Ovary (tissue), 9 donors: ENCODE data around the gene SFMBT2. TPM values are rescaled to one million over a fixed set of nuclear protein-coding genes. Genes with fewer than 3 reads are reported as not detected.
"Not testable (repeated sequence)": the region's sequence is repeated elsewhere in the genome, so short reads cannot be mapped to it uniquely, and the experiment has no call there.

Experiments
- DNase-seq, 5 donors: peaks; one replicate each; pipeline ENCODE4 v3.0.0-alpha.2; 2019 to 2020
- H3K27ac ChIP-seq, 2 donors: fragments of 200-600 bp; one replicate each; pipeline versions ENCODE4 v1.5.1 to v1.8.0; 2019 to 2022
- H3K27me3 ChIP-seq: fragments of 200-600 bp; one replicate; pipeline ENCODE4 v1.8.0; 2022
- H3K36me3 ChIP-seq: fragments of 200-600 bp; sonication (generic); one replicate; pipeline ENCODE4 v1.5.1; 2019
- H3K4me1 ChIP-seq: one replicate; pipeline ENCODE4 v1.8.1; 2013; ENCODE audit warnings: mild to moderate bottlenecking, moderate library complexity; ENCODE audit not compliant: insufficient read depth
- H3K4me3 ChIP-seq: fragments of 200-600 bp; sonication (generic); one replicate; pipeline ENCODE4 v1.5.1; 2017
- H3K9me3 ChIP-seq, 2 donors: fragments of 200-600 bp in 1 of 2; sonication (generic) in 1 of 2; one replicate each; pipeline versions ENCODE4 v1.5.1 to v1.8.1; 2013 to 2019; ENCODE audit warnings: mild to moderate bottlenecking in 1 of 2, moderate library complexity in 1 of 2
- CTCF ChIP-seq, 3 donors: fragments of 450-650 bp in 2 of 3; fragments of 200-600 bp in 1 of 3; IDR thresholded peaks; one replicate each; pipeline versions ENCODE4 v1.5.1 to v1.8.0; 2016 to 2022; ENCODE audit warnings: antibody characterized with exemption in 3 of 3, mild to moderate bottlenecking in 1 of 3
- EP300 ChIP-seq: sonication (generic); formaldehyde crosslinking; IDR thresholded peaks from one replicate; pipeline ENCODE4 v1.6.1; 2017; ENCODE audit warnings: antibody characterized with exemption
- POLR2A ChIP-seq: fragments of 450-650 bp; IDR thresholded peaks from one replicate; pipeline ENCODE4 v1.6.1; 2017; ENCODE audit warnings: antibody characterized with exemption, mild to moderate bottlenecking, moderate library complexity
- WGBS, 3 donors: extraction: QIAGEN DNeasy Blood & Tissue Kit in 1 of 3; methylation state at CpG; one replicate each; pipeline versions ENCODE4 v1.1.5 to v1.1.7; 2013 to 2017; 5-methylcytosine and 5-hydroxymethylcytosine counted together
- intact Hi-C, 4 donors: fragments of 100-400 bp; cut with DNase I; formaldehyde crosslinking; loops; one replicate each; pipeline versions ENCODE4 v1.11.0 to v1.15.1; 2022 to 2023
- polyA plus RNA-seq, 2 donors: library from polyadenylated mRNA; stranded (reverse); fragments of 200-250 nt in 1 of 2; fragments of 350-450 nt in 1 of 2; fragmentation: Illumina TruSeq in 1 of 2; extraction: RNeasy Lipid Tissue Mini Kit (QIAGEN cat#74804) in 1 of 2; gene quantifications; one replicate each; pipeline ENCODE4 v1.2.3, GENCODE V29; 2013 to 2014
- total RNA-seq, 7 donors: library from RNA; depleted of rRNA in 2 of 7; stranded (reverse); fragments of >200 nt in 2 of 7; fragmentation: NEBNext Ultra II Directional in 3 of 7; extraction: Animal tissue kit (Norgen Biotek cat#: 25700) in 3 of 7; gene quantifications; one replicate each; pipeline versions ENCODE4 v1.1.0 to v1.2.4, GENCODE V29; 2016 to 2023
- donor health status: DM: no; HTN: no; CAD: no; lungs with moderate emphysema.
- donor health status: DM: no; HTN: no; CAD: no.
- donor health status: Bipolar disorder and iron deficiency.
- donor health status: DM: yes; HTN: yes; CAD: no.
- donor health status: DM: no; HTN: no; CAD: no.
- donor health status: DM: yes; HTN: yes; CAD: no.

SFMBT2 gene
- total and polyA plus RNA-seq, 9 donors: 5.0 to 28.1 (median 17.8) TPM

GRCh38 chr10:7218968-7219367 is 191.9 kb downstream of the SFMBT2 start:
- 78 to 85% (median 80%) methylated on average over 3 of the region's 3 CpGs for WGBS, 3 donors
- no peak for DNase-seq
- peaks cover 0 to 3% of the 10 kb centered on the region in 2 donors for H3K9me3 ChIP-seq
- H3K27me3 ChIP-seq: no peaks in the 10 kb centered on the region
- no peaks in the 10 kb centered on the region for H3K36me3 ChIP-seq
- intact Hi-C loops: no loop called here
- no peaks in the 10 kb centered on the region for H3K4me1 ChIP-seq
- no peak overlapping the region for H3K4me3 ChIP-seq
- no peak overlapping the region for H3K27ac ChIP-seq
- no peak for TF ChIP-seq EP300
- no peak for TF ChIP-seq POLR2A
- no peak for TF ChIP-seq CTCF (IDR thresholded peaks at IDR 0.05)

GRCh38 chr10:7212696-7213095 is 198.1 kb downstream of the SFMBT2 start:
- H3K36me3 ChIP-seq, H3K27me3 ChIP-seq, H3K4me3 ChIP-seq, intact Hi-C loops, H3K27ac ChIP-seq, DNase-seq, H3K4me1 ChIP-seq, H3K9me3 ChIP-seq: not testable (repeated sequence)
- WGBS, 3 donors: 82 to 99% (median 95%) methylated on average over 3 of the region's 3 CpGs

GRCh38 chr10:7211857-7212577 is 198.8 kb downstream of the SFMBT2 start:
- DNase-seq: no peak
- H3K9me3 ChIP-seq: no peaks in the 10 kb centered on the region
- 77 to 90% (median 82%) methylated on average over 9 of the region's 9 CpGs for WGBS, 3 donors
- no peaks in the 10 kb centered on the region for H3K36me3 ChIP-seq
- no peak overlapping the region for H3K4me3 ChIP-seq
- H3K4me1 ChIP-seq: no peaks in the 10 kb centered on the region
- intact Hi-C loops: no loop called here
- H3K27me3 ChIP-seq: no peaks in the 10 kb centered on the region
- no peak overlapping the region for H3K27ac ChIP-seq
- no peak for TF ChIP-seq POLR2A
- TF ChIP-seq CTCF (IDR thresholded peaks at IDR 0.05): no peak
- no peak for TF ChIP-seq EP300

- Histone ChIP-seq H3K9me3 (no peaks in the 10 kb centered on the region), H3K27ac (no peak overlapping the region), H3K4me3 (no peak overlapping the region), H3K4me1 (peaks cover 3% of the 10 kb centered on the region), H3K36me3 (no peaks in the 10 kb centered on the region), H3K27me3 (no peaks in the 10 kb centered on the region)
- WGBS, 3 donors: 83 to 94% (median 88%) methylated on average over 10 of the region's 10 CpGs
- intact Hi-C loops: no loop called here
- no peak for TF ChIP-seq CTCF (IDR thresholded peaks at IDR 0.05)
- no peak for TF ChIP-seq POLR2A
- no peak for TF ChIP-seq EP300
- no peak for DNase-seq
Observed at GRCh38 chr10:7210516-7210915, 200.3 kb downstream of the SFMBT2 start.

- Histone ChIP-seq H3K4me3 (no peak overlapping the region), H3K9me3 (no peaks in the 10 kb centered on the region), H3K4me1 (peaks cover 3% of the 10 kb centered on the region), H3K27ac (no peak overlapping the region), H3K27me3 (no peaks in the 10 kb centered on the region), H3K36me3 (no peaks in the 10 kb centered on the region)
- intact Hi-C loops: no loop called here
- DNase-seq: no peak
- TF ChIP-seq POLR2A: no peak
- TF ChIP-seq EP300: no peak
- TF ChIP-seq CTCF (IDR thresholded peaks at IDR 0.05): no peak
- WGBS, 3 donors: 96 to 100% (median 99%) methylated on average over 2 of the region's 2 CpGs
Observed at GRCh38 chr10:7209458-7209857, 201.4 kb downstream of the SFMBT2 start.
